OCI-LY3 (cell line): ENCODE results near the gene NAV2.

Experiments
- CTCF ChIP-seq: fragments of 200-600, 300-600 bp; sonication (generic); IDR thresholded peaks from 2 replicates; pipeline ENCODE4 v1.5.1; 2014; ENCODE audit warnings: antibody characterized with exemption, low read length, low read depth
- EZH2phosphoT487 ChIP-seq: fragments of 200-600 bp; shearing (Covaris generic); IDR thresholded peaks from 2 replicates; pipeline ENCODE4 v1.6.1; 2018; ENCODE audit warnings: antibody characterized with exemption, mixed run types, low read depth

- TF ChIP-seq CTCF = no peak
- TF ChIP-seq EZH2phosphoT487 = no peak
Observed at GRCh38 chr11:19952911-19953310, 240.3 kb downstream of the NAV2 start.
